Rectal smooth muscle tissue (tissue), 1 donor: ENCODE results near the gene MYRF.

Experiments used
- H3K27ac ChIP-seq: one replicate; pipeline ENCODE4 v1.7.0; 2013; ENCODE audit warnings: low read depth, low read length, inconsistent platforms
- H3K27me3 ChIP-seq: one replicate; pipeline ENCODE4 v1.7.0; 2013; ENCODE audit warnings: low read length; ENCODE audit not compliant: control insufficient read depth, insufficient read depth
- H3K36me3 ChIP-seq: one replicate; pipeline ENCODE4 v1.7.0; 2013; ENCODE audit warnings: low read length; ENCODE audit not compliant: control insufficient read depth, insufficient read depth
- H3K4me1 ChIP-seq: one replicate; pipeline ENCODE4 v1.7.0; 2013; ENCODE audit warnings: low read length; ENCODE audit not compliant: control insufficient read depth, insufficient read depth
- H3K4me3 ChIP-seq: one replicate; pipeline ENCODE4 v1.7.0; 2013; ENCODE audit warnings: low read length
- H3K9ac ChIP-seq: one replicate; pipeline ENCODE4 v1.7.0; 2013; ENCODE audit warnings: low read length

Gene MYRF

GRCh38 chr11:61769946-61770683, 17.7 kb downstream of the MYRF start:
- no peaks in the 10 kb centered on the region for H3K36me3 ChIP-seq
- no peak overlapping the region for H3K9ac ChIP-seq
- no peaks in the 10 kb centered on the region for H3K4me1 ChIP-seq
- no peaks in the 10 kb centered on the region for H3K27me3 ChIP-seq
- H3K27ac ChIP-seq: no peak overlapping the region
- no peak overlapping the region for H3K4me3 ChIP-seq

GRCh38 chr11:61771195-61771894, 18.9 kb downstream of the MYRF start:
- Histone ChIP-seq H3K9ac (no peak overlapping the region), H3K36me3 (no peaks in the 10 kb centered on the region), H3K4me3 (no peak overlapping the region), H3K27me3 (no peaks in the 10 kb centered on the region), H3K27ac (no peak overlapping the region), H3K4me1 (no peaks in the 10 kb centered on the region)

GRCh38 chr11:61771985-61772455, 19.6 kb downstream of the MYRF start:
- no peak overlapping the region for H3K4me3 ChIP-seq
- H3K9ac ChIP-seq: no peak overlapping the region
- H3K27me3 ChIP-seq: no peaks in the 10 kb centered on the region

GRCh38 chr11:61773356-61773755, 20.9 kb downstream of the MYRF start:
- H3K36me3 ChIP-seq: no peaks in the 10 kb centered on the region
- H3K27me3 ChIP-seq: peaks cover 3% of the 10 kb centered on the region
- no peak overlapping the region for H3K9ac ChIP-seq
- H3K4me1 ChIP-seq: no peaks in the 10 kb centered on the region
- no peak overlapping the region for H3K27ac ChIP-seq
- no peak overlapping the region for H3K4me3 ChIP-seq

More at GRCh38 chr11:61771985-61772455, 19.6 kb downstream of the MYRF start:
- no peaks in the 10 kb centered on the region for H3K4me1 ChIP-seq
- H3K27ac ChIP-seq: no peak overlapping the region
- H3K36me3 ChIP-seq: no peaks in the 10 kb centered on the region

- no peaks in the 10 kb centered on the region for H3K4me1 ChIP-seq
- no peaks in the 10 kb centered on the region for H3K36me3 ChIP-seq
- no peak overlapping the region for H3K4me3 ChIP-seq
- H3K27me3 ChIP-seq: peaks cover 3% of the 10 kb centered on the region
- H3K9ac ChIP-seq: no peak overlapping the region
- no peak overlapping the region for H3K27ac ChIP-seq
Measured at GRCh38 chr11:61773809-61774208, 21.4 kb downstream of the MYRF start.

- Histone ChIP-seq H3K27ac (no peak overlapping the region), H3K9ac (no peak overlapping the region), H3K36me3 (no peaks in the 10 kb centered on the region), H3K4me1 (no peaks in the 10 kb centered on the region), H3K27me3 (peaks cover 3% of the 10 kb centered on the region), H3K4me3 (no peak overlapping the region)
Measured at GRCh38 chr11:61774411-61774810, 22.0 kb downstream of the MYRF start.

- no peak overlapping the region for H3K27ac ChIP-seq
- H3K4me1 ChIP-seq: no peaks in the 10 kb centered on the region
- no peak overlapping the region for H3K4me3 ChIP-seq
- H3K36me3 ChIP-seq: no peaks in the 10 kb centered on the region
- no peak overlapping the region for H3K9ac ChIP-seq
- peaks cover 3% of the 10 kb centered on the region for H3K27me3 ChIP-seq
Measured at GRCh38 chr11:61775106-61775505, 22.7 kb downstream of the MYRF start.

GRCh38 chr11:61775606-61776554, 23.4 kb downstream of the MYRF start:
- H3K4me1 ChIP-seq: no peaks in the 10 kb centered on the region
- H3K4me3 ChIP-seq: no peak overlapping the region
- H3K27ac ChIP-seq: no peak overlapping the region
- no peak overlapping the region for H3K9ac ChIP-seq
- no peaks in the 10 kb centered on the region for H3K36me3 ChIP-seq
- H3K27me3 ChIP-seq: peaks cover 3% of the 10 kb centered on the region

- Histone ChIP-seq H3K4me1 (no peaks in the 10 kb centered on the region), H3K9ac (no peak overlapping the region), H3K36me3 (no peaks in the 10 kb centered on the region), H3K4me3 (no peak overlapping the region), H3K27me3 (peaks cover 3% of the 10 kb centered on the region), H3K27ac (no peak overlapping the region)
Measured at GRCh38 chr11:61776561-61777075, 24.2 kb downstream of the MYRF start.

GRCh38 chr11:61777234-61778090, 25.0 kb downstream of the MYRF start:
- peak overlapping the region; percentile 9 for H3K4me3 ChIP-seq
- H3K27me3 ChIP-seq: peaks cover 3% of the 10 kb centered on the region
- H3K36me3 ChIP-seq: no peaks in the 10 kb centered on the region
- no peaks in the 10 kb centered on the region for H3K4me1 ChIP-seq
- H3K27ac ChIP-seq: no peak overlapping the region
- no peak overlapping the region for H3K9ac ChIP-seq

- Histone ChIP-seq H3K4me3 (no peak overlapping the region), H3K4me1 (no peaks in the 10 kb centered on the region), H3K27me3 (peaks cover 3% of the 10 kb centered on the region), H3K27ac (no peak overlapping the region), H3K36me3 (no peaks in the 10 kb centered on the region), H3K9ac (no peak overlapping the region)
Measured at GRCh38 chr11:61778357-61778886, 26.0 kb downstream of the MYRF start.
